HG02885 (cell line): ENCODE measurements around the gene ATP6V1E1.

Source experiments
- ATAC-seq: cut with Tn5 transposase; IDR thresholded peaks from one replicate; pipeline ENCODE4 v1.9.1; 2021; ENCODE audit warnings: mild to moderate bottlenecking; ENCODE audit not compliant: unreplicated experiment, poor library complexity

Gene ATP6V1E1

GRCh38 chr22:17549655-17550054 lies 78.9 kb downstream of the ATP6V1E1 start:
- ATAC-seq, result no peak

GRCh38 chr22:17549183-17549582 lies 79.4 kb downstream of the ATP6V1E1 start:
- no peak for ATAC-seq

- ATAC-seq, result no peak
These were observed 79.9 kb downstream of the ATP6V1E1 start for GRCh38 chr22:17548756-17549035.

GRCh38 chr22:17548010-17548755 lies 80.4 kb downstream of the ATP6V1E1 start:
- ATAC-seq, result no peak

GRCh38 chr22:17542452-17542851 lies 86.1 kb downstream of the ATP6V1E1 start:
- ATAC-seq, result no peak
